NT2/D1 (cell line): Measurements from ENCODE around the gene TRABD2B.

Experiments used
- YY1 ChIP-seq: IDR thresholded peaks from 2 replicates; pipeline ENCODE4 v1.6.1; 2011; ENCODE audit not compliant: insufficient read length, insufficient read depth
- ZNF274 ChIP-seq: IDR thresholded peaks from 2 replicates; pipeline ENCODE4 v1.6.1; 2011; ENCODE audit warnings: mild to moderate bottlenecking, low read depth, low read length

DNA sequence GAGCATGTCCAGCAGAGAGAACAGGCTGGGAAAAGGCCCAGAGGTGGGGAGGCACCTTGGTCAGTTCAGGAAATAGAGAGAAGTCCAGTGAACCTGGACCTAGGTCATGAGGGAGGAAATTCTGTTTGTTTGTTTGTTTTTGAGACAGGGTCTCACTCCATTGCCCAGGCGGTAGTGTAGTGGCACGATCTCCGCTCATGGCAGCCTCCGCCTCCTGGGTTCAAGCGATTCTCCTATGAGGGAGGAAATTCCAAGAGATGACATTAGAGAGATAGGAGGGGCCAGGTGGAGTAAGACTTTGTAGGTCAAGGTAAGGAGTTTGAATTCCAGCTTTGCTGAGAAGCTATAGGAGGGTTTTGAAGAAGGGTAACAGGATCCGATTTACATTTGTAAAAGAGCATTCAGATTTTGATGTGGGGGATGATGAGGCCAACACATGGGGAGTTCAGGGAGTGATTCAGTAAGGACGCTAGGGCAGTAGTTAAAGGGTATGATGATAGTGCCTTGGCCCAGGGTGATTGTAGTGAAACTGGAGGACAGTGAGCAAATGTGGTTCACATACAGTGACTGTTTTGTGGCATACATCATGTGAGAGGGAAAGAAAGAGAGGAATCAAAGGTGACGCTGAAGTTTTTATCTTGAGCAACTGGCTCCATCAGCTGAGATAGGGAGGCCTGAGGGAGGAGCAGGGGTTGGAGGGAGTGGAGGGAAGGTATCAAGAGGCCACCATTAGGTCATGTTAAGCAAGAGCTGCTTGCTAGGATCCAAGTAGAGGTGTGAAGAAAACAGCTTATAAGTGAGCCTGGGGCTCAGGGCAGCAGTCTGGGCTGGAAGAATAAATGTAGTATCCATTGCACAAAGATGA, 8.3 kb upstream of the TRABD2B start:
- no peak for TF ChIP-seq YY1
- TF ChIP-seq ZNF274: no peak
